Measurements from ENCODE around the gene MCF2L.

MCF2L gene

DNA sequence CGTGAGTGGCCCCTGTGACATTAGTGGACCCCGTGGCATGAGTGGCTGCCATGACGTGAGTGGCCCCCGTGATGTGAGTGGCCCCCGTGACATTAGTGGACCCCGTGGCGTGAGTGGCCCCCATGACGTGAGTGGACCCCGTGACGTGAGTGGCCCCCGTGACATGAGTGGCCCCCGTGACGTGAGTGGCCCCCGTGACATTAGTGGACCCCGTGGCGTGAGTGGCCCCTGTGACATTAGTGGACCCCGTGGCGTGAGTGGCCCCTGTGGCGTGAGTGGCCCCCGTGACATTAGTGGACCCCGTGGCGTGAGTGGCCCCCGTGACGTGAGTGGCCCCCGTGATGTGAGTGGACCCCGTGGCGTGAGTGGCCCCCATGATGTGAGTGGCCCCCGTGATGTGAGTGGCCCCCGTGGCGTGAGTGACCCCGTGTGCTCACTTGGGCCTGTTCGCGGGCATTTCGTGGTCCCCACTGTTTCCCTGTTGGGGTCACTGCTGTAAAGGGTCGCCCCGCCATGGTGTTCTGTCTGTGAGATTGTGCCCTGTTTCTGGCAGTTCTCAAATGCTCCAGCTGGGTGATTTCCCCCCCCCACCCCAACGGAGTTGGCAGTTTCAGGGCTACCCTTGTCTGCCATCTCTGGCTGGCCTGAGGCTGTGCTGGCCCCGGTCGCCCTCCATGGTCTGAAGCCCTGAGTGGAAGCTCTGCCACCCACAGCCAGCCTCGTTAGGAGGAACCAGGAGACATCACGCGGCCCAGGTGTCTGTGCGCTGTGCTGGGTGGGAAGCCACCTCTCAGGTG, 64.2 kb downstream of the MCF2L start:
- no peak for DNase-seq

DNA sequence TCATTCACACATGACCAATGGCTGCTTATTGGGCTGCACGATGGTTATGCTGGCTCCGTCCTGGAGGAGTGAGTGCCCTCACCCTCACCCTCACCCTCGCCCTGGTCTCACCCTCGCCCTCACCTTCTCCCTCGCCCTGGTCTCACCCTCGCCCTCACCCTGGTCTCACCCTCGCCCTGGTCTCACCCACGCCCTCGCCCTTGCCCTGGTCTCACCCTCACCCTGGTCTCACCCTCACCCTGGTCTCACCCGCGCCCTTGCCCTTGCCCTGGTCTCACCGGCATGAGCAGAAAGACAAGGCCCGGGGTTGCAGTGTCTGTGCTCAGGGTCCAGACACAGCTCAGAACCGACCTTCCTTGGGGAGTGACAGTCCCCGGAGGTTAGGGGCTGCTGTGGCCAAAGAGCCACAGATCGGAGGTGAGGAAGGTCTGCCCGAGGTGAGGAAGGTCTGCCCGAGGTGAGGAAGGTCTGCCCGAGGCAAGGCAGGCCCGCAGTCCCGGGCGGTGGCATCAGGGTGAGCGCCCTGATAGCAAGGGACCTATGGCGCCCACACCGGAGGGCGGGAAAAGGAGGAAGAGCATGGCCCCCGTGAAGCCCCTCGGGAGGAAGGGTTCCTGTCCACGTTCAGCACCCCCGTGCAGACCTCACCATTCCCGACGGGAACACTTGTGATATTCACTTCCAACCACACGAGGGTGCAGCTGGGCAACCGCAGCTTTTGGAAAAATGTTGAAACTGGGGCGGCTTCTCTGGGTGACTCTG, 65.6 kb downstream of the MCF2L start:
- DNase-seq = peak in 1 of 2 experiments; percentile 58

DNA sequence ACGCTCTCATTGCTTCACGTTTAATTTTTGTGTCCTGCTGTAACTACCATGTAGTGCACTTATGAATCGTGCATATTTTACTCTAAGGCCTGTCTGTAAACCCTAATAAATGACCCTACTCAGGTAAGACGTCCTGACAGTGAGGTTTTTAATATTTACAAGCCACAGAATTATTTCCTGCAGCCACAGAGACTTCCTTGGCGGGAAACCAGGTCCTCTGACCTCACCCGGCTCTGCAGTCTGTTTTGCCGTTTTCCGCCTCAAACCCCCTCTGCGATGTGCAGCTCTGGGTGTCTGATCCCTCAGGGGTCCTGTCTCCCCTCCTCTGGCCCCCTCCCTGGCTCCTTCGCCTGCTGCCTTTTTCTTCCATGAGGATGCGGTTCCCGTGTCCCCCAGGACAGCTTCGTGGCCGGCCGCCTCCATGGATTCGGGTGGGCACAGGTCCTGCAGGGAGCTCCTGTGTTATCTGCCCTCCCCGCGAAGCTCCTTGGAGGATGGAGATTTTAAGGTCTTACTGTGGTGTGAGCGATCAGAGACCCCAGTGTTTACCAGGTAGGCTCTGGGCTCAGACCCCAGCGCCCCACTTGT, 66.3 kb downstream of the MCF2L start:
- DNase-seq = no peak

DNA sequence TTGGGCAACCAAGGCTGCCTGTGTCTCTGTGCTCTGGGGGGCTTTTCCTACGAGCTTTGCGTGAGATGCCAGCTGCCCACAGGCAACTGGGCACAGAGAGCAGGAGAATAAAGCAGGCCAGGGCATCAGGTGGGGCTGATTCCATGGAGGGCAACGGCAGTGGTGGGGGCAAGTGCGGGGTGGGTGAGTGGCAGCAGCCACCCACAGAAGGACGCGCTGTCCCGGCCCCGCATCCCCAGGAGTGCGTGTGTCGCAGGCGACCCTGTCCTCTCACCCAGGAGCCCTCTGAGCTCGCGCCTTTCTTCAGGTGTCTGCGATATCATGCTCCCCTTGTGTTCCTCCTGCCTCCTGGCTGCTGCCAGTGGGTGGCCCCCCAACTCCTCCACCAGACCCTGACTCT, 67.4 kb downstream of the MCF2L start:
- no peak for DNase-seq

DNA sequence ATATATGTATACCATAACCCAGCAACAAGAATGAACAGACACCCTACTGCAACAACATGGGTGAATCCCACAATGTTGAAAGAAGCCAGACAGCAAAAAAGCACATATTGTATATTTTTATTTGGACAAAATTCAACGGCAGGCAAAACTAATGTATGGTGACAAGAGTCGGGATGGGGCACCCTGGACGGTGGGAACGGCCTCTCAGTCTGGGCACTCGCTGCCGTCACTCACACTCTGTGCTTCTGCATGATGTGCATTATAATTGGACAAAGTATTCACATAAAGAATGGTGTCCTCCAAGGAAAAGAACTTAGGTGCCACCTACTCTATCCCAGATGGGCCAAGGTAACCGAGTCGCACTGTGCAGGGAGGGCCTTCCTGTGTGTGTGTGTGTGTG, 71.0 kb downstream of the MCF2L start:
- no peak for DNase-seq

DNA sequence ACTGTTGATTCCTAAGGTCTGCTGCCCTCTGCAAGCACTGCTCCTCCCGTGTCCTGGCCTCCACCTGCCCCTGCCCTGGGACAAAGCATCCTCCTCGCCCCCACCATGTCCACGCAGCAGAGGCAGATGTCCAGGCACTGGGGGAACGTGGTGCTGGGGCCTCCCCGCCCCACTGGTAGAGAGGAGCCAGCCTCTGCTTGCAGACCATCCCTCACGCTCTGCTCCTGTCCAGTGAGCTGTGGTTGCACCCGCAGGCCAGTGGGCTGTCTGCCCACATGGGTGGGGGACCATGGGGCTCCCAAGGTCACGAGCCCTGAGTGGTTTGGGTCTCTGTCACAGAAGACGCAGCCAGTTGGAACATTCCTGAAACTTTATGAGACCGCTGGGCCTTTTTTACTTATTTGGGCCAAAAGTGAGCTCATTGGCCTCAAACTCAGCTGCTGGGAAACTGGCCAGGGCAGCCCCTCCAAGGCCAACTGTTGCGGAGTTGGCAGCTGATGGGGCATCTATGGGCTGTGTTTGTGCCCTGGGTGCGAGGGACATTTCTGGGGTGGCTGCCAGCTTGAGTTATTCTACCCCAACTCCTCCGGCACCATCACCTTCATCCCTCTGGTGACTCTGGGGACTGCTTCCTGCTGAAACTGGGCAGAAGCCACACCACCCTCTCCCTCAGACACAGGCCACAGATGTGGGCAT, 71.7 kb downstream of the MCF2L start:
- no peak for DNase-seq

DNA sequence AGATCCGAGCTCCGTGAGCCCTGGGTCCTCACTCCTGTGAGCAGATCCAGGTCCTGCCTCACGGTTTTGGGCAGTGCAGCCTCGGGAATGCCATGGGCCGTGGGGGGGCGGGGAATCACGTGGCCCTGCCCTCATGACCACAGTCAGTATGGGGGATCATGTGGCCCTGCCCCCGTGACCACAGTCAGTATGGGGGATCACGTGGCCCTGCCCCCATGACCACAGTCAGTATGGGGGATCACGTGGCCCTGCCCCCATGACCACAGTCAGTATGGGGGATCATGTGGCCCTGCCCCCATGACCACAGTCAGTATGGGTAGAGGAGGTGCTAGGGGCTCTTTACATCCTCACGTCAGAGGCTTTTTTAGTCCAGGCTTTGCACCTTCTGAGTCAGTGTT, 72.3 kb downstream of the MCF2L start:
- DNase-seq = no peak

DNA sequence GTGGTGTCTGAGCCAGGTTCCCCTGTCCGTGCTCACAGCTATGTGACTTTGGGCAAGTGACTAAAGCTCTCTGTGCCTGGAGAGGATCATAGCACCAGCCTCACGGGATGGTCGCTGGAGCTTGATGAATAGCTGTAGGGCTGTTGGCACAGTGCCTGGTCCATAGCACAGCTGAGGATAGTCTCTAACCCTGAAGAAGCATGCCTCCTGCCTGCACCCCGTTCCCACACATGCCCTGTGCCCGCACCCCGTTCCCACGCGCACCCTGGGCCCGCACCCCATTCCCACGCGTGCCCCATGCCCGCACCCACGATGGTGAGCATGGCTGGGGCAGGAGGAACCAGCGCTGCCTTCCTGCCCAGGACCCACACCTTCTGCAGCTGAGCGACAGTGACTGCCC, 72.9 kb downstream of the MCF2L start:
- no peak for DNase-seq

DNA sequence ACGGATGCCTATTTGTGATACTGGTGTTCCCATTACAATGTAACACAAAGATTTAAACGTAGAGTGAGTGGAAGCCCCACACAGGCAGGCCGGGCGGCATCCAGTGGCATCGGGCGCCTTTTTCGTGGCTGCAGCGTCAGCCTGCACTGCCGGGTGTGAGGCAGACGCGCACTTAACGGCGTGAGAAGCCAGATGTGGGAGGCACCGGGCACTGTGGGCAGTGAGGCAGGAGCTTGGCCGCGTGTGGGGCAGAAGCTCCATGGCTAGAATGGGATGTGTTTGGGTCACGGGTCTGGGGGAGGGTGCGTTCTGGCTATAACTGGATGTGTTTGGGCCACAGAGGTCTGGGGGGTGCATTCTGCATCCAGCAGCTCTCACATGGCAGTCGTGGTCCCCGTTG, 73.4 kb downstream of the MCF2L start:
- no peak for DNase-seq

DNA sequence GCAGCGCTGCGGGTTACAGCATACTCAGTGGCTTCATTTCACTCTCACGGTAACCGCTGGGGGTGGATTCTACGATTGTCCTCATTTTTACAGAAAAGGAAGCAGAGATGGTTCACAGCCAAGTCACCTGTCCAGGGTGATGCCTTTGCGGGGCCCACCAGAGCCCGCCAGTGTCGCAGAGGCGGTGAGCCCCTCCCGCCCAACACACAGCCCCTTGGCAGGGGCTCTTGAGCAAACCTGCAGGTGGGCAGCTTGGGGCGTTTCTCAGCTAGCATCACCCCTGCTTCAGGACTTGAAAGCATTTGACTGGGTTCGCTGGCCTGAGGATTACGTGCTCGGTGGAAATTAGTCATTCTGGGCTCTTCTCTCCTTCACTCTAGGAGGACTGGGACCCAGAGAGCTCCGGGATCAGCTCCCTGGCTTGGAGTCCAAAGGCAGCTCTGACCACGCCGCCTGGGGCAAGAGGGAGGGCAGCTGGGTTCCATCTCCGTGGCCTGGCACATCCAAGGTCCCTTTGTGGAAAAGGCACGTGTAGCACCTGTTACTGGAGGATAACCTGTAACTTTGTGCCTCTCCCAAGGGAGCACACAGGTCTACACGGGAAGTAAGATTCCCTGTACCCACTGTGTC, 74.1 kb downstream of the MCF2L start:
- no peak for DNase-seq

DNA sequence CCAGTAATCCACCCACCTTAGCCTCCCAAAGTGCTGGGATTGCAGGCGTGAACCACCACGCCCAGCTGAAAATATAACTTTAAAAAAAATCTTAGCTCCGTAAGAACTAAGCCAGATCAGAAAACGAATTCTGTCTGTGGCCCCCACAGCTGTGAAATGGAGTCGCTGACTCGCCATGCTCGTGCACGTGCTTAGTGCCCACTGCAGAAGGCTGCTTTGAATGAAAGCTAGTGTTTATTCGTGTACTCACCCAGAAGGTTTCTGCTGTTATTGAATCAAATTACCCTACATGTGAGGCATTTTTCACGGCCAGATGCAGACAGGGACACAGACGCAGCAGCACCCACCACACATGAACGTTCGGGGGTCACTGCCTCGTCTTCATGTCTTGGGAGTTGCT, 74.9 kb downstream of the MCF2L start:
- peak; percentile 44 to 66 for DNase-seq

DNA sequence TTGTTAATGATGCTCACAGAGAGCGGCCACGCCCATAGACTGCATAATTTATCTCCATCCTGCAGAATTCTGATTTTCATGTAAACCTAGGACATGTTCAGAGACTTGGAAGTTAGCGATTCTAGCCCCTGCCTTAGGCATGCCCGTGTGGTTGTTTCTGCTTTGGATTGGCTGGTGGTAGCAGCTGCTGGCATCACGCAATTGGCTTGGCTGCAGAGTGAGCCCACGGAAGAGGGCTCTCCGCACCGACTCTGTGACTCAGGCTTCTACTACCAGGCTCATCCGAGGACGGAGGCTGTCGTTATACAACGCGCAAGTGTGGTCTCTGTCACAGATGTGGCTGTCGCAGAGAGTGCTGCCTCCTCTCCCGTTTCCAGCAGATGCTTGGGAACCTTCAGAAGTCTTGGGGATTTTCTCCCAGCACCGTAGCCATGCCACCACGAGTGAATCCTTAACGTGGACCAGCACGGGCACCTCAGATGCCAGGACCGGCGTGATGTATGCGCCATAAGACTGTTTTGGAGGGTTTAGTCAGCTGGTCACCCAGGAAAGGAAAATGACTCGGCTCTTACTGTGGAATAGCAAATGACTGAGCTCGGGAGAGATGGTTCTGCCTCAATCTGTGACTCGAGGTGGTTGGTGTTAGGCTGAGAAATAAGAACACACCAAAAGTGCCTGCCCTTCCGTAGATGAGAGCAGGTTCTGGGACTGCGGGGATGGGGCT, 75.5 kb downstream of the MCF2L start:
- peak; percentile 66 to 67 for DNase-seq

DNA sequence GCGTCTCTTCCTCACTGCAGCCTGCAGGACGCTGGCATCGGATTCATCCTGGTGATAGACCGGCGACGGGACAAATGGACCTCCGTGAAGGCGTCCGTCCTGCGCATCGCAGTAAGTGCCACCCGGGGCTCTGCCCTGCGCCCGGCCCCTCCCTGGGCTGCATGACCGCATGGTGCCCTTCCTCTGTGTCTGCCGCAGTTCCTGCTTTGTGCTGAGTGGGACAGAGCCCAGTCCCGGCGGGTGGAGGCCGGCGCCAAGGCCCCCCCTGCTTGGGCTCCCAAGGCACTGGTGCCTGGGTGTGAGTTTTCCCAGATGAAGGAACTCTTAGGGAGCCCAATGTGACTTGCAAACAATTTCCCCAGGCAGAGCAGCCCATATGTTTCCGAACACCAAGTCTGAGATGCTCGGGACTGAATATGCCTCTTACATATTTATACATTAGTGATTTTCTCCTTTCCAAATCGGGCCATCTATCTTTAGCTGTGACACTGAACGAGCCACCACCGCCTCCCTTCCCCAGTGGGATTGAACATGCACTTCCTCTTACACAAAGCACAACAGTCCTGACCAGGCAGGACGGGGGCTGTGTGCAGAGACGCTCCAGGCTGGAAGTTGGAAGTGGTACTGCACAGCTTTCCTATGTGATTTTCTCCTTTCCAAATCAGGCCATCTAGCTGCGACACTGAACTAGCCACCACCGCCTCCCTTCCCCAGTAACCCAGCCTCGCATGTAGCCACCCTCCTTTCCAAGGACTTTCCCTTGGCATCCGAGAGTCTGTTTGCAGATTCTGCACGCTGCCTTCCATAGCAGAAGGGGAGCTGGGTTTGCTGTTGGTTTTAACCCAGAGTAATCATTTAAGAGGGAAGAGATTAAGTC, 76.5 kb downstream of the MCF2L start:
- DNase-seq = no peak

DNA sequence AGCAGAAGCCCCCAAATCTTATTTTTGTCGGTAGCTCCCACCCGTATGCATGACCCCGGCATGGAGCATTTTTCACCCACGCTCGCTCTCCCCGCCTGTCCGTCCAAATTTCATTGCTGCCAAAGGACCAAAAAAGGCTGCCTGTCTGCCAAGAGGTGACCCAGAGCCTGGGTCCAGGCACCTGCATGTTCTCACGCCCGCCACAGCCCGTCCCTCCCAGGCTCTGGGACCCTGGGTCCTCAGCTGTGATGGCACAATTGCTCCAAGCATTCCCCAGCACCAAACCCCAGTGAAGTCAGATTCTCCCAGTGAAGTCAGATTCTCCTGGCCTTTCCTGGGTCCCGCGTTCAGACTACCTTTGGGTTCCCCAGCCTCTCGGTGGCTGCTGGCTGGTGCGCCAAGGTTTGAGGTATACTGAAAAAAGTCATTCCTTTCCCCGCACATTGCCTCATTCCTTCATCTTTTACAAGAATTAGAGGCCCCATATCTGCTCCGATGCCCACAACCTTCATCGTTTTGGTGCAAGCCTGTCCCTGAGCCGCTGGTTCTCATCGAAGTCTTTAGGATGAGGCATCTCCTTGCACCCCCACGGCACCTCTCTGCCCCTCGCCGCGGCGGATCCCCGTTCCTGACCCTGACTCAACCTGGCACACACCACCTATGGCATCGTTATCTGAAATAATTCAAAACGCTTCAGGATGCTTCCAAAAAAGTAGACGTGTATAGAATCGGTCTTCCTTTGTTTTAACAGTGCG, 77.3 kb downstream of the MCF2L start:
- no peak for DNase-seq

DNA sequence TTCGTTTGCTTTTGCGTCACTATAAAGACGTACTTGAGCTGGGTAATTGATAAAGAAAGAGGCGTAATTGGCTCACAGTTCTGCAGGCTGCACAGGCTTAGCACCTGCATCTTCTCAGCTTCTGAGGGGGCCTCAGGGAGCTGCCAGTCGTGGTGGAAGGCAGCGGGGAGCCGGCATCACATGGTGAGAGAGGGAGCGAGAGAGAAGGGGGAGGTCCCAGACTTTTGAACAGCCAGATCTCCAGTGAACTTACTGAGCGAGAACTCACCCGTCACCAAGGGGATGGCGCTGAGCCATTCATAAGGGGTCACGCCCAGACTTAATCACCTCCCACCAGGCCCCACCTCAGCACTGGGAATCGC, 77.8 kb downstream of the MCF2L start:
- DNase-seq = no peak

DNA sequence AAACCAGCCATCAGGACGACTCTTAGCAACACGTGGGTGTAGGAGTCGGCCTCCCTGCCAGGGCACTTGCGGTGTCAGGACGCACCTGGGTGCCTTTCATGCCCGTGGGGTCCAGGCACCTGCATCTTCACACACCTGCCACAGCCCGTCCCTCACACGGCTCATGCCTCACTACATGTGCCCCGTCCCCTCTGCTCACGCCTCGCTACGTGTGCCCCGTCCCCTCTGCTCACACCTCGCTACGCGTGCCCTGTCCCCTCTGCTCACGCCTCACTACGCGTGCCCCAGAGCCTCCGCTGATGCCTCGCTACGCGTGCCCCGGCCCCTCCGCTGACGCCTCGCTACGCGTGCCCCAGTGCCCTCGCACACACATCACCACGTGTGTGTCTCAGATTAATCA, 78.6 kb downstream of the MCF2L start:
- no peak for DNase-seq

DNA sequence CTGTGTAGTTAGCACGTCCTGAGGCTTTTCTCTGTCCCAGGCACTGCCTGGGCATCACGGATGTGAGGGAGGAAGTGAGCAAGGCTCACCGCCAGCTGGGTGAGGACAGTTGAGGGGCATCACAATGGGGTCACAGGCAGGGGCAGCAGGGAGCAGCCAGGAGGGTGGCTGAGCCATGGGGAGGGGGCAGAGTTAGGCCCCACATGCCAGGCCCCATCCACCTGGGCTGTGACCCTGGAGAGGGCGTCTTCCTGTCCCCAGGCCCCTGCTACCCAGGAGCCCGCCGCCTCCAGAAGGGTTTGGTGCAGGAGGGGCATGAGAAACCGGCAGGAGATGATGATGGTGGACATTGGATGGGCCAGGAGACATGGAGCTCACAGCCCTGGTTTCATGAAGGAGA, 79.8 kb downstream of the MCF2L start:
- no peak for DNase-seq

DNA sequence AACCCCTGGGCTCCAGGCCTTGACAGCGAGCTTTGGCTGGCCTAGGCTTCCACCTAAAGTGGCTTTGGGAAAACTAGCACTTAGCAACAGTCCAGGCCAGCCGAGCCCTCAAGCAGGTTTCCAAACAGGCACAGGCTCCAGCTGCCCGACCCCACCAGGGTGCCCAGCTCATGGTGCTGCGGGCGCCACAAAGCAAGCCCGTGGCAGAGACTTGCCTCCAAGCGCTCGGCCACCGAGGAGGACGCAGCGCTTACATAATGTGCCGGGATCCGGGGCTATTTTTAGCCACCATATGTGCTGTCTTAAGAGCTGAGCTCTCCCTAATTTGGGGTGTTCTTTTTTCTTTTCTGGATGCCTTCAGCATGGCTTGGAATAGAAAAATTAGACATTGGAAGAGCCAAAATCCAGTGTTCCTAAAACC, 80.5 kb downstream of the MCF2L start:
- no peak for DNase-seq

DNA sequence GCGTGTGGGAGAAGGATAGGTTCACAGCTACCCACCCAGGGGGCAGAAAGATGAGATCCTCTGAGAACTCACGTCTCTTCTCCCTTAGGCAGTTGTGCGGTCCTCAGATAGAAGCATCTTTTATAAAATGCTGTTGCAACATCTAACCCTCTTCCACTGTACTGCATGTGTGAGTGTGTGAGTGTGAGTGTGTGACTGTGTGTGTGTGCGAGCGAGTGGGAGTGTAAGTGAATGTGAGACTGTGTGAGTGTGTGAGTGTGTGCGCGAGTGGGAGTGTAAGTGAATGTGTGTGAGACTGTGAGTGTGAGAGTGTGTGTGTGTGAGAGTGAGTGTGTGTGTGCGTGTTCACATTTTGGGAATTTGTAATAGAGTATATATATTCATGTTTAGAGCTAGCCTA, 81.0 kb downstream of the MCF2L start:
- DNase-seq = no peak

DNA sequence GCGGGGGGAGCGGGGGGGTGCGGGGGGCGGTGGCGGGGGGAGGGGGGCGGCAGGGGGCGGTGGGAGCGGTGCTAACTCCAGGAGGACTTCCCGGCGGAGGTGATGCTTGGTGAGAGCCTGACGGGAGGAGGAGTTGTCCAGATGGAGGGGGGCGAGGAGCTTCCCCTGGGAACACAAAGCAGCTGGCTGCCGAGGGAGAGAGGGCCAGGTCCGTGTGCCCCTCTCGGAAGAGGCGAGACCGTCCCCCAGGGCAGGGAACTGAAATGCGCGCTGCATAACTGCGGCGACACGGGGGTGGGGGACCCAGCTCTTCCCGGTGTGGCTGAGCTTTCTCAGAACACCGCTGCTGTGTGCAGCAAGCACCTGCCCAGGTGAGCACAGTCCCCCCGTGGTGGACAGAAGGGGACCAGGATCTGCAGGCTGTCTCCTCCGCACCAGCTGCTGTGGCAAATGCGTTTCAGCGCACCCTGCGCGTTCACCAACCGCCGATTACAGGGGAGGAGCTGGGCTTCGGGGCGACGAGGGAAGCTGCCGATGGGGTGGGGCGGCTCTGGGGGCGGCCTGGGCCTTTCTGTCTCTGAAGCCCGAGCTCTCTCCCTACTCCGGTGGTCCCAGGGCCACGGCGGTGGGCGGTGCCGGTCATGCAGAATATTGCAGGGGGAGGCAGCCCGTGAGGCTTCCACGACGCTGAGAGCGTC, 81.9 kb downstream of the MCF2L start:
- no peak for DNase-seq

Data from NCI-H526 (cell line).